HEK293T (cell line): Measurements from ENCODE around the gene PRKCA.

Source experiments
- BHLHE40 ChIP-seq: fragments of 450-650 bp; IDR thresholded peaks from 2 replicates; pipeline ENCODE4 v1.6.1; 2016; ENCODE audit warnings: mild to moderate bottlenecking, moderate library complexity, borderline replicate concordance
- CTBP1 ChIP-seq: fragments of 450-650 bp; IDR thresholded peaks from 2 replicates; pipeline ENCODE4 v1.6.1; 2016; ENCODE audit warnings: borderline replicate concordance
- ELF4 ChIP-seq: fragments of 450-650 bp; IDR thresholded peaks from 2 replicates; pipeline ENCODE4 v1.6.1; 2017; ENCODE audit warnings: antibody characterized with exemption
- FOXA1 ChIP-seq: fragments of 450-650 bp; IDR thresholded peaks from 2 replicates; pipeline ENCODE4 v1.6.1; 2016; ENCODE audit warnings: mild to moderate bottlenecking
- FOXK2 ChIP-seq: fragments of 450-650 bp; IDR thresholded peaks from 2 replicates; pipeline ENCODE4 v1.6.1; 2016; ENCODE audit warnings: mild to moderate bottlenecking
- FOXM1 ChIP-seq: fragments of 450-650 bp; IDR thresholded peaks from 2 replicates; pipeline ENCODE4 v1.6.1; 2017; ENCODE audit warnings: mild to moderate bottlenecking, borderline replicate concordance
- HDGF ChIP-seq: fragments of 450-650 bp; IDR thresholded peaks from 2 replicates; pipeline ENCODE4 v1.6.1; 2017; ENCODE audit warnings: antibody characterized with exemption, borderline replicate concordance
- LEF1 ChIP-seq: fragments of 450-650 bp; IDR thresholded peaks from 2 replicates; pipeline ENCODE4 v1.6.1; 2017; ENCODE audit warnings: mild to moderate bottlenecking, borderline replicate concordance
- NFRKB ChIP-seq: fragments of 450-650 bp; IDR thresholded peaks from 2 replicates; pipeline ENCODE4 v1.6.1; 2016; ENCODE audit warnings: mild to moderate bottlenecking, moderate library complexity
- SP1 ChIP-seq: fragments of 450-650 bp; IDR thresholded peaks from 2 replicates; pipeline ENCODE4 v1.6.1; 2017
- SUZ12 ChIP-seq: fragments of 450-650 bp; IDR thresholded peaks from 2 replicates; pipeline ENCODE4 v1.6.1; 2016; ENCODE audit warnings: mild to moderate bottlenecking
- TARDBP ChIP-seq: fragments of 450-650 bp; IDR thresholded peaks from 2 replicates; pipeline ENCODE4 v1.6.1; 2016
- ZNF384 ChIP-seq: fragments of 450-650 bp; IDR thresholded peaks from 2 replicates; pipeline ENCODE4 v1.6.1; 2016
- TF ChIP-seq, protein P1 (sequence below): fragments of 450-650 bp; IDR thresholded peaks from 2 replicates; pipeline ENCODE4 v1.6.1; 2016

DNA sequence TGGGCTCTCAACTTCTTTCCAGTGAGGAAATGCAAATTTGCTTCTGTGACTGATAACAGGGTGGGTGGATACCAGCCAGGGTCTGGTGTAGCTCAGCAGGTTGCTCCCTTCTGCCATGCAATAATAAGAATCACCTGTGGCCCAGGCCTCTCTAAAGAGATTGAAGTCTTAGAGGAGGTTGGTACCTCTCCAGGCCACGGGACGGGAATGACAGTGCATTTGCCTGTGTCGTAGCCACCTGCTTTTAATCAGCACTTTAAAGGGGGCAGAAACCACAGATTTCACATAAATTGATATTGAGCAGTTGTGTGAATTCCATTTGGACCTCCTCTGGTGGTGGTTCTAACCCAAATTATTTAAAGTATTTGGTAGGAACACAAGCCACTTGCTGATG is 246.9 kb downstream of the PRKCA start:
- TF ChIP-seq SP1: no peak
- TF ChIP-seq, protein P1, sequence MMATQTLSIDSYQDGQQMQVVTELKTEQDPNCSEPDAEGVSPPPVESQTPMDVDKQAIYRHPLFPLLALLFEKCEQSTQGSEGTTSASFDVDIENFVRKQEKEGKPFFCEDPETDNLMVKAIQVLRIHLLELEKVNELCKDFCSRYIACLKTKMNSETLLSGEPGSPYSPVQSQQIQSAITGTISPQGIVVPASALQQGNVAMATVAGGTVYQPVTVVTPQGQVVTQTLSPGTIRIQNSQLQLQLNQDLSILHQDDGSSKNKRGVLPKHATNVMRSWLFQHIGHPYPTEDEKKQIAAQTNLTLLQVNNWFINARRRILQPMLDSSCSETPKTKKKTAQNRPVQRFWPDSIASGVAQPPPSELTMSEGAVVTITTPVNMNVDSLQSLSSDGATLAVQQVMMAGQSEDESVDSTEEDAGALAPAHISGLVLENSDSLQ: no peak
- TF ChIP-seq FOXK2: no peak
- TF ChIP-seq NFRKB: no peak
- no peak for TF ChIP-seq BHLHE40
- TF ChIP-seq CTBP1: no peak
- no peak for TF ChIP-seq TARDBP
- TF ChIP-seq FOXA1: no peak
- TF ChIP-seq HDGF: no peak
- TF ChIP-seq SUZ12: no peak
- TF ChIP-seq ZNF384: no peak
- no peak for TF ChIP-seq ELF4
- TF ChIP-seq LEF1: no peak
- TF ChIP-seq FOXM1: no peak
